HepG2 (cell line): ENCODE results near the gene IDH3G. TPM values are rescaled to one million over a fixed set of nuclear protein-coding genes. Genes with fewer than 3 reads are reported as not detected.

Experiments used
- ATAC-seq: fragments of 200-7000 bp; cut with Tn5 transposase; 3 replicates; pipeline ENCODE4 v1.9.1; 2020; ENCODE audit warnings: mild to moderate bottlenecking, moderate library complexity
- BruUV-seq: library from RNA; stranded (reverse); fragments of 400-500 nt; replicated peaks from 2 replicates; lab custom pipeline; 2021; lab: Mats Ljungman, UMichigan
- CTCF ChIA-PET: fragments of 300-600 bp; formaldehyde crosslinking; extraction: SDS; loops from one replicate; lab custom pipeline; 2021; ENCODE audit warnings: low total read pairs, inconsistent platforms, low intra/inter-chr PET ratio; lab: Yijun Ruan, JAX
- POLR2A ChIA-PET: fragments of 350-600 bp; sonication (Branson Sonifier 250); formaldehyde crosslinking; loops from one replicate; lab custom pipeline; 2020; ENCODE audit warnings: antibody characterized with exemption, inconsistent platforms; lab: Yijun Ruan, JAX
- DNase-seq: peaks from one replicate; pipeline ENCODE4 v3.0.0-alpha.2; 2015; ENCODE audit warnings: low spot score
- FAIRE-seq: peaks from 3 replicates; lab custom pipeline; 2011; peaks lifted over from hg19 to GRCh38; lab: Jason Lieb, UNC
- H2AFZ ChIP-seq: one replicate; pipeline ENCODE4 v1.6.1; 2011; ENCODE audit warnings: low read length, inconsistent platforms
- H3K27ac ChIP-seq: fragments of 300-600 bp; 3 replicates; pipeline ENCODE4 v1.8.0; 2011; ENCODE audit warnings: mixed run types, mild to moderate bottlenecking, mixed read lengths, low read length, inconsistent platforms; ENCODE audit not compliant: insufficient read depth; ENCODE audit errors: extremely low read length
- H3K27me3 ChIP-seq, 2 experiments: fragments of 200-600 bp in 1 of 2; 2 replicates in 1 of 2; 3 replicates in 1 of 2; pipeline versions ENCODE4 v1.6.0 to v1.8.0; 2011; ENCODE audit warnings: low read length in 2 of 2, mild to moderate bottlenecking in 2 of 2, moderate library complexity in 2 of 2, inconsistent platforms in 1 of 2; ENCODE audit not compliant: insufficient read depth in 2 of 2, control insufficient read depth in 1 of 2
- H3K36me3 ChIP-seq, 2 experiments: fragments of 200-600 bp in 1 of 2; replicated peaks in 1 of 2; 2 replicates in 1 of 2; 3 replicates in 1 of 2; pipeline versions ENCODE4 v1.5.1 to v1.8.0; 2011; ENCODE audit warnings: low read length in 2 of 2, inconsistent platforms in 1 of 2; ENCODE audit not compliant: insufficient read depth in 2 of 2, control insufficient read depth in 1 of 2
- H3K4me1 ChIP-seq: 2 replicates; pipeline ENCODE4 v1.5.1; 2012; ENCODE audit warnings: low read length, inconsistent platforms; ENCODE audit not compliant: insufficient read depth
- H3K4me2 ChIP-seq: 2 replicates; pipeline ENCODE4 v1.6.0; 2011; ENCODE audit warnings: low read depth, low read length, inconsistent platforms
- H3K4me3 ChIP-seq, 3 experiments: fragments of 200-600 bp in 1 of 3; sonication (generic), shearing (Covaris generic) in 1 of 3; replicated peaks in 1 of 3; 2 replicates each; pipeline ENCODE4 v1.5.1; 2011 to 2016; ENCODE audit warnings: low read length in 3 of 3, inconsistent platforms in 2 of 3, low read depth in 2 of 3, mild to moderate bottlenecking in 2 of 3, control low read depth in 1 of 3, mixed read lengths in 1 of 3; ENCODE audit not compliant: insufficient read depth in 1 of 3
- H3K79me2 ChIP-seq: one replicate; pipeline ENCODE4 v1.6.1; 2011; ENCODE audit warnings: low read length, inconsistent platforms; ENCODE audit not compliant: insufficient read depth
- H3K9ac ChIP-seq: 2 replicates; pipeline ENCODE4 v1.6.0; 2011; ENCODE audit warnings: mild to moderate bottlenecking, low read depth, low read length, inconsistent platforms; ENCODE audit not compliant: insufficient read depth
- H3K9me3 ChIP-seq: 2 replicates; pipeline ENCODE4 v1.5.1; 2012; ENCODE audit warnings: mild to moderate bottlenecking, low read length
- H4K20me1 ChIP-seq: 2 replicates; pipeline ENCODE4 v1.6.0; 2011; ENCODE audit warnings: inconsistent platforms, mild to moderate bottlenecking, low read length, moderate library complexity; ENCODE audit not compliant: insufficient read depth
- HNRNPL ChIP-seq: fragments of 200-400 bp; formaldehyde crosslinking; IDR thresholded peaks from 2 replicates; pipeline ENCODE4 v1.6.1; 2017; ENCODE audit warnings: mild to moderate bottlenecking, low read depth, low read length
- SIN3A ChIP-seq: IDR thresholded peaks from 2 replicates; pipeline ENCODE4 v1.6.1; 2011; ENCODE audit warnings: low read depth, mild to moderate bottlenecking, control low read depth, low read length, borderline replicate concordance
- STAG1 ChIP-seq: sonication (generic); formaldehyde crosslinking; IDR thresholded peaks from 2 replicates; pipeline ENCODE4 v1.4.0; 2020; ENCODE audit warnings: missing genetic modification reagents
- ZNF567 ChIP-seq: sonication (generic); formaldehyde crosslinking; IDR thresholded peaks from 2 replicates; pipeline ENCODE4 v1.8.1; 2023; ENCODE audit warnings: mild to moderate bottlenecking, missing genetic modification reagents, borderline replicate concordance
- WGBS: methylation state at CpG from one replicate; pipeline ENCODE4 v1.1.6; 2017; ENCODE audit warnings: low lambda C conversion rate; 5-methylcytosine and 5-hydroxymethylcytosine counted together
- in situ Hi-C: cut with HindIII; loops from 2 replicates; pipeline ENCODE4 v1.10.0; 2017; ENCODE audit warnings: low pct_unique_long_range_greater_than_20kb; ENCODE audit not compliant: extremely low pct_ligation_motif_present
- intact Hi-C: fragments of 100-400 bp; cut with micrococcal nuclease; formaldehyde crosslinking; loops from one replicate; pipeline ENCODE4 v1.10.0; 2022; ENCODE audit not compliant: unreplicated experiment
- polyA plus RNA-seq, 8 experiments: library from polyadenylated mRNA; depleted of rRNA in 3 of 8; stranded (reverse) in 7 of 8; unstranded in 1 of 8; fragments of >200 nt; fragmentation: Illumina TruSeq in 4 of 8; extraction: Trizol in 4 of 8; gene quantifications; 2 replicates each; pipeline versions ENCODE4 v1.2.1 to v1.2.3, GENCODE V29; 2011 to 2016; ENCODE audit warnings: low read depth in 4 of 8, missing spikeins in 1 of 8, mixed read lengths in 1 of 8; ENCODE audit not compliant: insufficient read depth in 1 of 8
- total RNA-seq, 5 experiments: library from RNA; depleted of rRNA; stranded (reverse); fragments of >200 nt; fragmentation: Illumina TruSeq; extraction: Trizol; gene quantifications; 2 replicates each; pipeline ENCODE4 v1.2.3, GENCODE V29; 2016; ENCODE audit warnings: low read depth in 1 of 5
- TF ChIP-seq, protein P1 (sequence below): sonication (generic); formaldehyde crosslinking; IDR thresholded peaks from 2 replicates; pipeline ENCODE4 v1.5.0; 2020; ENCODE audit warnings: mild to moderate bottlenecking, missing genetic modification reagents, moderate library complexity

The IDH3G gene
- total and polyA plus RNA-seq, 2 of the 13 experiments (the other 11 are each of a cell fraction or from before 2014, with no cell fraction given), result 18.7 to 35.5 TPM

DNA sequence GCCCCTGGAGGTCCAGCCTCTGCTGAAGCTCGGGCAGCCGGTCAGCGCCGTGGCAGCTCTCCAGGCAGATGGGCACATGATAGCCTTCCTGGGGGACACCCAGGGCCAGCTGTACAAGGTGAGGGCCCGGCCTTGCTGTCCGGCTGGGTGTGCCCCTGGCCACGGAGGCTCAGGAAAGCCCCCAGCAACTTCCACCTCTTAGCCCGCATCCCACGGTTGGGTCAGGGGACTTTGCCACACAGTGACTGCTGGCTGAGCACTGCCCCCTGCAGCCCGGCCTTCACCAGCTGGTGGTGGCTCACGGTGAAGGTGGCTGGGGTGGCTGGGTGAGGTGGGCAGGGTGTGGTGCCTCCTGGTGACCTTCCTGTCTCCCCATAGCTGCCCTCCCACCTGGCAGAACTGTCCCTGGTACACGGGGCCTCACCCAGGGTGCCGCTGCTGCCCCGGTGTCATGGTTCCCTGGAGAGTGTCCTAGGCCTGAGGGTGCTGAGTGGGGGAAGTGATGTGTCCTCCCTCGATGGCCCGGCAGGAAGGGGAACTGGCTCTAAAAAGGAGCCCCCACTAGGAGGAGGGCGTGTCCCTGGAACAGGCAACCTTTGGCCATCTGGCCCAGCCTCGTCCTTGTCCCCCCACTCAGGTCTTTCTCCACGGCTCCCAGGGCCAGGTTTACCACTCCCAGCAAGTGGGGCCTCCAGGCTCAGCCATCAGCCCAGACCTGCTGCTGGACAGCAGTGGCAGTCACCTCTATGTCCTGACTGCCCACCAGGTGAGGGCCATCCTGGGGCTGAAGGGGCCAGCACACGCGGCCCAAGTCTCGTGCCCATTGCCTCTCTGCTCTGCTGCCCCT lies 25.6 kb downstream of the IDH3G start:
- Histone ChIP-seq H3K9me3 (no peaks in the 10 kb centered on the region), H3K4me1 (peaks cover 31% of the 10 kb centered on the region), H3K4me3 (no peak overlapping the region), H2AFZ (no peak overlapping the region), H3K27me3 (no peaks in the 10 kb centered on the region), H3K4me2 (no peak overlapping the region), H3K79me2 (no peaks in the 10 kb centered on the region), H3K27ac (no peak overlapping the region), H4K20me1 (no peaks in the 10 kb centered on the region), H3K36me3 (no peaks in the 10 kb centered on the region), H3K9ac (no peak overlapping the region)
- 94% methylated on average over 6 of the region's 22 CpGs for WGBS
- FAIRE-seq (no peak), DNase-seq (no peak), ATAC-seq (no peak)
- ChIA-PET CTCF (no interaction called here), POLR2A (interaction anchor here (1.5 kb wide), 1 partner anchor 13 kb away, joined by 4 read pairs; no protein-coding TSS in a partner anchor)
- no TSS peak for BruUV-seq
- TF ChIP-seq ZNF567, result no peak
- TF ChIP-seq STAG1 (CRISPR knock-in tag), result 0 out of 2 replicates have a peak, but pooled peaks have one; percentile 8
- TF ChIP-seq HNRNPL, result peak; percentile 53; the same call in 1 of the 2 replicates
- no peak for TF ChIP-seq SIN3A
- TF ChIP-seq, protein P1, sequence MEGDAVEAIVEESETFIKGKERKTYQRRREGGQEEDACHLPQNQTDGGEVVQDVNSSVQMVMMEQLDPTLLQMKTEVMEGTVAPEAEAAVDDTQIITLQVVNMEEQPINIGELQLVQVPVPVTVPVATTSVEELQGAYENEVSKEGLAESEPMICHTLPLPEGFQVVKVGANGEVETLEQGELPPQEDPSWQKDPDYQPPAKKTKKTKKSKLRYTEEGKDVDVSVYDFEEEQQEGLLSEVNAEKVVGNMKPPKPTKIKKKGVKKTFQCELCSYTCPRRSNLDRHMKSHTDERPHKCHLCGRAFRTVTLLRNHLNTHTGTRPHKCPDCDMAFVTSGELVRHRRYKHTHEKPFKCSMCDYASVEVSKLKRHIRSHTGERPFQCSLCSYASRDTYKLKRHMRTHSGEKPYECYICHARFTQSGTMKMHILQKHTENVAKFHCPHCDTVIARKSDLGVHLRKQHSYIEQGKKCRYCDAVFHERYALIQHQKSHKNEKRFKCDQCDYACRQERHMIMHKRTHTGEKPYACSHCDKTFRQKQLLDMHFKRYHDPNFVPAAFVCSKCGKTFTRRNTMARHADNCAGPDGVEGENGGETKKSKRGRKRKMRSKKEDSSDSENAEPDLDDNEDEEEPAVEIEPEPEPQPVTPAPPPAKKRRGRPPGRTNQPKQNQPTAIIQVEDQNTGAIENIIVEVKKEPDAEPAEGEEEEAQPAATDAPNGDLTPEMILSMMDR (CRISPR knock-in tag), result peak; percentile 40
- in situ Hi-C loops, result no loop called here
- intact Hi-C loops, result loop anchor here (10.0 kb wide), 1 partner anchor 176 kb away; the partner anchor contains the start of gene RENBP
